AG10803 (cell line): Measurements from ENCODE around the gene ATP8A2.

Experiments
- DNase-seq: peaks from one replicate; pipeline ENCODE4 v3.0.0; 2010; ENCODE audit warnings: low read depth
- H3K4me3 ChIP-seq: 2 replicates; pipeline ENCODE4 v1.5.1; 2011; ENCODE audit warnings: mild to moderate bottlenecking, low read length, control low read depth
- CTCF ChIP-seq: conservative IDR thresholded peaks from 2 replicates; pipeline ENCODE4 v1.5.1; 2011; ENCODE audit warnings: mild to moderate bottlenecking, low read length, control low read depth, inconsistent platforms

Gene ATP8A2

DNA sequence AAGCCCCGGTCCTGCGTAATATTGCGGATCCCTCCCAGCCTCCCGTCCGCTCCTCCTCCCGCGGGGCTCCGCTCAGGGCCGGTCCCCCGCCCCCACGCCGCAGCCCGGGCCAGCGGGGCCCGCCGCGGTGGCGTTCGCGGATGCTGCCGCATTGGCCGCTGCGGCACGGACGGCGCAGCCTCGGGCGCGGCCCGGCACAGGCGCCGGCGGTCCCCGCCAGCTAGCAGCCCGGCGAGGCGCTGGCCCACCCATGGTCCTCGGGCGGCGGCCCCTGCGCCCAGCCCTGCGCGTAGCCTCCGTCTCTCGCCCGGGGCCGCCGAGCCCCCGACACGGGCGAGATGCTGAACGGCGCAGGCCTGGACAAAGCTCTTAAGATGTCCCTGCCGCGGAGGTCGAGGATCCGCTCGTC lies at the start of gene ATP8A2:
TSS of gene ATP8A2 (plus strand) at position 100 of the 409 bp plus-strand sequence. CDS start at position 339, 239 bp downstream.
- TF ChIP-seq CTCF: no peak
- DNase-seq: no peak
- no peak within 1 kb of the TSS; the same call in none of the 2 replicates for H3K4me3 ChIP-seq

DNA sequence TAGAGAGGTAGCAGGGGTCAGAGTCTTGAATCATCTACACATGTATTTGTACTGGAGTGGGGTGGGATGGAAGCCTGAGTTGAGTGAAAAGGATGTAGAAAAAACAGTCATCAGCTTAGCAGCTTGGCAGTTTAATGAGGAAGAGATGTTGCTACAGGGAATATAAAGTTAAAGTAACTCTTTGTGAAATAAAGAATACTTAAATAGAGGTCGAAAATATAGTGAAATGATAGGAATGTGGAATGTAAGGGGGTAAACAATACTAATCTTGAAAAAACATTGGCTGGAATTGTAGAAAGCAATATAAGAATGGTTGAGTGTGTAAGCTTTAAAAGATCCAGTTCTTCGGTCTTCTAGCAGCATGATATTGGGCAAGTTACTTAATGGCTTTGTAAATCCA lies 47.7 kb upstream of the ATP8A2 start:
- no peak for DNase-seq
- no peak for TF ChIP-seq CTCF
- H3K4me3 ChIP-seq: no peak overlapping the region

- TF ChIP-seq CTCF: no peak
- H3K4me3 ChIP-seq: no peak overlapping the region
- peak; percentile 42 for DNase-seq
Measured at GRCh38 chr13:25329706-25330105, 42.1 kb upstream of the ATP8A2 start.

DNA sequence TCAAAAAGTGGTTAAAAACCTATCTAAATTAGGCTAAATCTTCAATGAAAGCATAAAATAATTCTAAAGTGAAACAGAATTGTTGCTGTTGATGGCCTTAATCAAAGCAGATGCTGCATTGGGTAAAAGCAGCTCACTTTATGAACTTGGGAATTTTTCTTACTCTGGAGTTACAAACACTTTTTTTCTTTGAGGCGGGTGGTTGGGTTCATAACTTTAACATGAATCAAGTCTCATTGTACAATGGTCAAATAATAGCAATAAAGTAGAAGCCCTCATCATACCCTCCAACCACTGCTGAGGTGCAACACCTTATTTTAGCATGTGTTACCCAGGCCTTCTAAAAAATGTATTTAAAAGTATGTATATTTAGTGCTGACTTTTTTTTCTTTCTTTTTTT lies 41.2 kb upstream of the ATP8A2 start:
- H3K4me3 ChIP-seq: no peak overlapping the region
- no peak for TF ChIP-seq CTCF
- peak; percentile 40 for DNase-seq

DNA sequence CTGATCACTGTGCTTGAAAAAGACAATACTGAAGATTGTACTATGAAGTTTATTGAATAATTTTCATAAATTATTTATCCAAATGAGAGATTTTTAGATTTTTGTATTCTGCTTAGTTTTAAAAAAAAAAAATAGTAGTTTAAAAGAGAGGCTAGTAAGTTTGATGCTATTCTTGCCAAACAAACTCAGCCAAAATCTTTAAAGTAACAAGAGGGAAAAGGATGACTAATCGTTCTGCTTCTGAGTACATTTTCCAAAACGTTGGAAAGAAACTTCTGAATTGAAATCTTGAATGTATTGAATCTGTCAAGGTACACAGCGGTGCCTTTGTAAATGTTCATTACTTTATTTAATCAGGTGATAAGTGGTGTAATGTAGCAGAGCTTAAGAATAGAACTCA lies 35.9 kb upstream of the ATP8A2 start:
- peak; percentile 11 for DNase-seq
- no peak overlapping the region for H3K4me3 ChIP-seq

GRCh38 chr13:25345576-25345975 lies 26.2 kb upstream of the ATP8A2 start:
- no peak for TF ChIP-seq CTCF
- H3K4me3 ChIP-seq: no peak overlapping the region
- DNase-seq: no peak

More for the DNA sequence above, 35.9 kb upstream of the ATP8A2 start:
- no peak for TF ChIP-seq CTCF

- no peak for TF ChIP-seq CTCF
- DNase-seq: no peak
- no peak overlapping the region for H3K4me3 ChIP-seq
Measured at GRCh38 chr13:25347151-25347550, 24.6 kb upstream of the ATP8A2 start.
